GM18951 (cell line): ENCODE data around the gene ABHD17A.
"Not testable (repeated sequence)": the region's sequence is repeated elsewhere in the genome, so short reads cannot be mapped to it uniquely, and the experiment has no call there.

Source experiments
- POLR2A ChIP-seq: IDR thresholded peaks from 4 replicates; pipeline ENCODE4 v1.6.1; 2011; ENCODE audit warnings: mild to moderate bottlenecking; ENCODE audit not compliant: insufficient read length, insufficient read depth; ENCODE audit errors: extremely low read depth
- in situ Hi-C: fragments of 300-500 bp; cut with MboI; formaldehyde crosslinking; loops from one replicate; pipeline ENCODE4 v1.12.0; 2022; ENCODE audit warnings: low sequenced_read_pairs, mixed read lengths, inconsistent platforms; ENCODE audit not compliant: unreplicated experiment

The ABHD17A gene

GRCh38 chr19:1885398-1886119, at the start of gene ABHD17A:
ABHD17A (minus strand) TSS chr19:1885496; CDS start chr19:1881566, 3,930 bp downstream.
- in situ Hi-C loops = not testable (repeated sequence)
- TF ChIP-seq POLR2A = peak; percentile 70

GRCh38 chr19:1933942-1934341, 48.6 kb upstream of the ABHD17A start:
- in situ Hi-C loops = no loop called here
- no peak for TF ChIP-seq POLR2A

- in situ Hi-C loops = no loop called here
- TF ChIP-seq POLR2A = no peak
Observed at GRCh38 chr19:1933244-1933643, 47.9 kb upstream of the ABHD17A start.

GRCh38 chr19:1932395-1932794, 47.1 kb upstream of the ABHD17A start:
- no peak for TF ChIP-seq POLR2A
- in situ Hi-C loops = no loop called here

- in situ Hi-C loops = no loop called here
- no peak for TF ChIP-seq POLR2A
Observed at GRCh38 chr19:1931445-1931844, 46.1 kb upstream of the ABHD17A start.

GRCh38 chr19:1929021-1929742, 43.9 kb upstream of the ABHD17A start:
- TF ChIP-seq POLR2A = no peak
- in situ Hi-C loops = no loop called here

GRCh38 chr19:1925544-1925943, 40.2 kb upstream of the ABHD17A start:
- TF ChIP-seq POLR2A = no peak
- in situ Hi-C loops = no loop called here

- no peak for TF ChIP-seq POLR2A
- in situ Hi-C loops = no loop called here
Observed at GRCh38 chr19:1924320-1924961, 39.1 kb upstream of the ABHD17A start.

GRCh38 chr19:1923319-1923718, 38.0 kb upstream of the ABHD17A start:
- in situ Hi-C loops = no loop called here
- no peak for TF ChIP-seq POLR2A

- no peak for TF ChIP-seq POLR2A
- in situ Hi-C loops = no loop called here
Observed at GRCh38 chr19:1922803-1923202, 37.5 kb upstream of the ABHD17A start.

GRCh38 chr19:1921825-1922224, 36.5 kb upstream of the ABHD17A start:
- TF ChIP-seq POLR2A = no peak
- in situ Hi-C loops = no loop called here

- no peak for TF ChIP-seq POLR2A
- in situ Hi-C loops = no loop called here
Observed at GRCh38 chr19:1921326-1921725, 36.0 kb upstream of the ABHD17A start.

GRCh38 chr19:1920644-1921043, 35.3 kb upstream of the ABHD17A start:
- TF ChIP-seq POLR2A = no peak
- in situ Hi-C loops = no loop called here
